ENCODE measurements around the gene SCAMP5.

- TF ChIP-seq POLR2A (IDR thresholded peaks at IDR 0.05) (no peak), CTCF (IDR thresholded peaks at IDR 0.05) (no peak)
Observed at GRCh38 chr15:75049392-75049791, 54.0 kb downstream of the SCAMP5 start.

Measured in right lobe of liver (tissue), 4 donors.